ENCODE data around the gene SDR42E2.
A peak's percentile ranks its signal among the peaks of the same experiment; 100 is the strongest.
"Not testable (repeated sequence)": the region's sequence is repeated elsewhere in the genome, so short reads cannot be mapped to it uniquely, and the experiment has no call there.

Gene SDR42E2

GRCh38 chr16:22207715-22208360 is 45.5 kb downstream of the SDR42E2 start:
- DNase-seq (ENCODE audit: insufficient read length, low spot score) = no peak
- peak; percentile 45 for FAIRE-seq

GRCh38 chr16:22210285-22210684 is 48.0 kb downstream of the SDR42E2 start:
- FAIRE-seq = no peak

GRCh38 chr16:22210854-22211253 is 48.5 kb downstream of the SDR42E2 start:
- no peak for DNase-seq (ENCODE audit: insufficient read length, low spot score)
- no peak for FAIRE-seq

More at GRCh38 chr16:22210285-22210684, 48.0 kb downstream of the SDR42E2 start:
- no peak for DNase-seq (ENCODE audit: insufficient read length, low spot score)

- DNase-seq (ENCODE audit: insufficient read length, low spot score) (no peak), FAIRE-seq (no peak)
Measured at GRCh38 chr16:22213236-22213635, 50.9 kb downstream of the SDR42E2 start.

- no peak for FAIRE-seq
- DNase-seq (ENCODE audit: insufficient read length, low spot score) = no peak
Measured at GRCh38 chr16:22213801-22214200, 51.5 kb downstream of the SDR42E2 start.

- no peak for FAIRE-seq
- no peak for DNase-seq (ENCODE audit: insufficient read length, low spot score)
Measured at GRCh38 chr16:22214402-22214801, 52.1 kb downstream of the SDR42E2 start.

GRCh38 chr16:22214889-22215288 is 52.6 kb downstream of the SDR42E2 start:
- DNase-seq (ENCODE audit: insufficient read length, low spot score) (no peak), FAIRE-seq (no peak)

- DNase-seq (ENCODE audit: insufficient read length, low spot score) (no peak), FAIRE-seq (no peak)
Measured at GRCh38 chr16:22216191-22216831, 54.0 kb downstream of the SDR42E2 start.

- not testable (repeated sequence) for FAIRE-seq; DNase-seq (ENCODE audit: insufficient read length, low spot score)
Measured at GRCh38 chr16:22216832-22217225, 54.5 kb downstream of the SDR42E2 start.

- DNase-seq (ENCODE audit: insufficient read length, low spot score) (peak; percentile 79), FAIRE-seq (peak; percentile 95)
Measured at GRCh38 chr16:22217890-22218730, 55.8 kb downstream of the SDR42E2 start.

- FAIRE-seq = no peak
- no peak for DNase-seq (ENCODE audit: insufficient read length, low spot score)
Measured at GRCh38 chr16:22219389-22220068, 57.2 kb downstream of the SDR42E2 start.

GRCh38 chr16:22220069-22220440 is 57.7 kb downstream of the SDR42E2 start:
- FAIRE-seq = no peak

GRCh38 chr16:22220714-22221113 is 58.4 kb downstream of the SDR42E2 start:
- FAIRE-seq = no peak
- no peak for DNase-seq (ENCODE audit: insufficient read length, low spot score)

More at GRCh38 chr16:22220069-22220440, 57.7 kb downstream of the SDR42E2 start:
- no peak for DNase-seq (ENCODE audit: insufficient read length, low spot score)

GRCh38 chr16:22222006-22222405 is 59.7 kb downstream of the SDR42E2 start:
- FAIRE-seq (no peak), DNase-seq (ENCODE audit: insufficient read length, low spot score) (no peak)

GRCh38 chr16:22222998-22223397 is 60.7 kb downstream of the SDR42E2 start:
- DNase-seq (ENCODE audit: insufficient read length, low spot score) = no peak
- no peak for FAIRE-seq

GRCh38 chr16:22225060-22225459 is 62.8 kb downstream of the SDR42E2 start:
- DNase-seq (ENCODE audit: insufficient read length, low spot score) (no peak), FAIRE-seq (no peak)

- DNase-seq (ENCODE audit: insufficient read length, low spot score) (no peak), FAIRE-seq (no peak)
Measured at GRCh38 chr16:22229889-22230288, 67.6 kb downstream of the SDR42E2 start.

- no peak for FAIRE-seq
Measured at GRCh38 chr16:22232277-22233036, 70.2 kb downstream of the SDR42E2 start.

GRCh38 chr16:22233037-22233372 is 70.7 kb downstream of the SDR42E2 start:
- no peak for FAIRE-seq
- no peak for DNase-seq (ENCODE audit: insufficient read length, low spot score)

More at GRCh38 chr16:22232277-22233036, 70.2 kb downstream of the SDR42E2 start:
- DNase-seq (ENCODE audit: insufficient read length, low spot score) = no peak
